Skeletal muscle tissue (tissue), 4 donors: Measurements from ENCODE around the gene NTRK3. TPM values are rescaled to one million over a fixed set of nuclear protein-coding genes. Genes with fewer than 3 reads are reported as not detected.

Experiments used
- H3K27ac ChIP-seq: one replicate; pipeline ENCODE4 v1.7.0; 2013; ENCODE audit warnings: mild to moderate bottlenecking, low read depth, low read length, inconsistent platforms
- H3K27me3 ChIP-seq, 3 donors: one replicate each; pipeline ENCODE4 v1.7.0; 2013; ENCODE audit warnings: low read length in 3 of 3; ENCODE audit not compliant: control insufficient read depth in 3 of 3, insufficient read depth in 3 of 3
- H3K36me3 ChIP-seq, 3 donors: one replicate each; pipeline ENCODE4 v1.7.0; 2013; ENCODE audit warnings: low read length in 3 of 3; ENCODE audit not compliant: control insufficient read depth in 3 of 3, insufficient read depth in 3 of 3
- H3K4me1 ChIP-seq, 3 donors: one replicate each; pipeline ENCODE4 v1.7.0; 2013; ENCODE audit warnings: low read length in 3 of 3, mild to moderate bottlenecking in 3 of 3; ENCODE audit not compliant: control insufficient read depth in 3 of 3, insufficient read depth in 3 of 3
- H3K4me3 ChIP-seq, 3 donors: one replicate each; pipeline ENCODE4 v1.7.0; 2013; ENCODE audit warnings: low read length in 3 of 3
- H3K9ac ChIP-seq, 3 donors: one replicate each; pipeline ENCODE4 v1.7.0; 2013; ENCODE audit warnings: low read length in 3 of 3, mild to moderate bottlenecking in 3 of 3, moderate library complexity in 2 of 3, low read depth in 1 of 3
- H3K9me3 ChIP-seq, 3 donors: one replicate each; pipeline ENCODE4 v1.7.0; 2013; ENCODE audit warnings: low read length in 3 of 3; ENCODE audit not compliant: control insufficient read depth in 3 of 3
- total RNA-seq: library from RNA; depleted of rRNA; stranded (reverse); fragments of >200 nt; gene quantifications from one replicate; pipeline ENCODE4 v1.2.3, GENCODE V29; 2014
- donor health status: Osteomylitis.

Gene NTRK3
- total RNA-seq, 1 donor from 2014 or later, result 6.8 TPM

- Histone ChIP-seq H3K9ac (no peak overlapping the region), H3K9me3 (no peaks in the 10 kb centered on the region), H3K27me3 (no peaks in the 10 kb centered on the region), H3K4me3 (no peak overlapping the region), H3K36me3 (no peaks in the 10 kb centered on the region), H3K4me1 (no peaks in the 10 kb centered on the region), H3K27ac (no peak overlapping the region)
Measured at GRCh38 chr15:87917480-87917879, 339.1 kb downstream of the NTRK3 start.

GRCh38 chr15:87916208-87916607 is 340.3 kb downstream of the NTRK3 start:
- Histone ChIP-seq H3K9ac (no peak overlapping the region), H3K27ac (no peak overlapping the region), H3K4me3 (no peak overlapping the region), H3K27me3 (no peaks in the 10 kb centered on the region), H3K9me3 (no peaks in the 10 kb centered on the region), H3K36me3 (no peaks in the 10 kb centered on the region), H3K4me1 (no peaks in the 10 kb centered on the region)

GRCh38 chr15:87910301-87910700 is 346.2 kb downstream of the NTRK3 start:
- Histone ChIP-seq H3K27ac (no peak overlapping the region), H3K36me3 (no peaks in the 10 kb centered on the region), H3K27me3 (peaks cover 0 to 3% (median 0%) of the 10 kb centered on the region in 3 donors), H3K9me3 (no peaks in the 10 kb centered on the region), H3K4me3 (no peak overlapping the region), H3K4me1 (no peaks in the 10 kb centered on the region), H3K9ac (no peak overlapping the region)

- Histone ChIP-seq H3K4me1 (no peaks in the 10 kb centered on the region), H3K27me3 (peaks cover 0 to 3% (median 0%) of the 10 kb centered on the region in 3 donors), H3K36me3 (no peaks in the 10 kb centered on the region), H3K9ac (no peak overlapping the region), H3K27ac (no peak overlapping the region), H3K4me3 (no peak overlapping the region), H3K9me3 (no peaks in the 10 kb centered on the region)
Measured at GRCh38 chr15:87907676-87908446, 348.7 kb downstream of the NTRK3 start.

- H3K9ac ChIP-seq, result no peak overlapping the region
- H3K4me1 ChIP-seq, result no peaks in the 10 kb centered on the region
- H3K4me3 ChIP-seq, result no peak overlapping the region
- no peak overlapping the region for H3K27ac ChIP-seq
- peaks cover 0 to 3% (median 0%) of the 10 kb centered on the region in 3 donors for H3K27me3 ChIP-seq
- H3K36me3 ChIP-seq, result no peaks in the 10 kb centered on the region
- H3K9me3 ChIP-seq, result no peaks in the 10 kb centered on the region
Measured at GRCh38 chr15:87906444-87906843, 350.1 kb downstream of the NTRK3 start.

- Histone ChIP-seq H3K27me3 (peaks cover 0 to 3% (median 0%) of the 10 kb centered on the region in 3 donors), H3K4me1 (no peaks in the 10 kb centered on the region), H3K36me3 (no peaks in the 10 kb centered on the region), H3K4me3 (no peak overlapping the region), H3K9me3 (no peaks in the 10 kb centered on the region), H3K9ac (no peak overlapping the region), H3K27ac (no peak overlapping the region)
Measured at GRCh38 chr15:87902772-87903426, 353.6 kb downstream of the NTRK3 start.

- Histone ChIP-seq H3K4me3 (no peak overlapping the region), H3K9me3 (no peaks in the 10 kb centered on the region), H3K36me3 (no peaks in the 10 kb centered on the region), H3K27ac (no peak overlapping the region), H3K9ac (no peak overlapping the region), H3K27me3 (no peaks in the 10 kb centered on the region), H3K4me1 (no peaks in the 10 kb centered on the region)
Measured at GRCh38 chr15:87901926-87902690, 354.4 kb downstream of the NTRK3 start.

GRCh38 chr15:87901008-87901407 is 355.5 kb downstream of the NTRK3 start:
- H3K9ac ChIP-seq, result no peak overlapping the region
- no peak overlapping the region for H3K27ac ChIP-seq
- H3K36me3 ChIP-seq, result no peaks in the 10 kb centered on the region
- H3K9me3 ChIP-seq, result no peaks in the 10 kb centered on the region
- no peak overlapping the region for H3K4me3 ChIP-seq
- H3K27me3 ChIP-seq, result no peaks in the 10 kb centered on the region
- no peaks in the 10 kb centered on the region for H3K4me1 ChIP-seq

- Histone ChIP-seq H3K9me3 (no peaks in the 10 kb centered on the region), H3K9ac (no peak overlapping the region), H3K36me3 (no peaks in the 10 kb centered on the region), H3K4me1 (no peaks in the 10 kb centered on the region), H3K27ac (no peak overlapping the region), H3K27me3 (no peaks in the 10 kb centered on the region), H3K4me3 (no peak overlapping the region)
Measured at GRCh38 chr15:87896936-87897335, 359.6 kb downstream of the NTRK3 start.

GRCh38 chr15:87887177-87887576 is 369.4 kb downstream of the NTRK3 start:
- H3K4me1 ChIP-seq, result no peaks in the 10 kb centered on the region
- H3K4me3 ChIP-seq, result no peak overlapping the region
- H3K27ac ChIP-seq, result no peak overlapping the region
- H3K9me3 ChIP-seq, result no peaks in the 10 kb centered on the region
- H3K36me3 ChIP-seq, result no peaks in the 10 kb centered on the region
- peaks cover 0 to 2% (median 0%) of the 10 kb centered on the region in 3 donors for H3K27me3 ChIP-seq
- H3K9ac ChIP-seq, result no peak overlapping the region
